GM18526 (cell line): ENCODE data around the gene RAPGEF4.

Experiments
- POLR2A ChIP-seq: IDR thresholded peaks from 3 replicates; pipeline ENCODE4 v1.6.1; 2011; ENCODE audit not compliant: insufficient read length; ENCODE audit errors: extremely low read depth

The RAPGEF4 gene

GRCh38 chr2:172712251-172712650 lies 23.4 kb upstream of the RAPGEF4 start:
- TF ChIP-seq POLR2A, result no peak

- no peak for TF ChIP-seq POLR2A
These were observed 22.2 kb upstream of the RAPGEF4 start for GRCh38 chr2:172713365-172713875.

GRCh38 chr2:172722481-172722880 lies 13.2 kb upstream of the RAPGEF4 start:
- no peak for TF ChIP-seq POLR2A

GRCh38 chr2:172723286-172723685 lies 12.4 kb upstream of the RAPGEF4 start:
- no peak for TF ChIP-seq POLR2A

- TF ChIP-seq POLR2A, result no peak
These were observed 10.9 kb upstream of the RAPGEF4 start for GRCh38 chr2:172724724-172725123.

GRCh38 chr2:172725284-172725683 lies 10.4 kb upstream of the RAPGEF4 start:
- no peak for TF ChIP-seq POLR2A

GRCh38 chr2:172725746-172726145 lies 9.9 kb upstream of the RAPGEF4 start:
- no peak for TF ChIP-seq POLR2A

- no peak for TF ChIP-seq POLR2A
These were observed 9.4 kb upstream of the RAPGEF4 start for GRCh38 chr2:172726172-172726735.

GRCh38 chr2:172730411-172730810 lies 5.2 kb upstream of the RAPGEF4 start:
- no peak for TF ChIP-seq POLR2A

GRCh38 chr2:172734711-172735581 lies 699 bp upstream of the RAPGEF4 start:
- no peak for TF ChIP-seq POLR2A

GRCh38 chr2:172736424-172737174 lies 954 bp downstream of the RAPGEF4 start:
- TF ChIP-seq POLR2A, result no peak

GRCh38 chr2:172739661-172740266 lies 4.1 kb downstream of the RAPGEF4 start:
- no peak for TF ChIP-seq POLR2A

GRCh38 chr2:172740856-172741255 lies 5.2 kb downstream of the RAPGEF4 start:
- TF ChIP-seq POLR2A, result no peak

GRCh38 chr2:172742931-172743540 lies 7.4 kb downstream of the RAPGEF4 start:
- TF ChIP-seq POLR2A, result no peak

GRCh38 chr2:172743898-172744297 lies 8.3 kb downstream of the RAPGEF4 start:
- no peak for TF ChIP-seq POLR2A
